Parathyroid adenoma (tissue), 2 donors: Measurements from ENCODE around the gene RNU6-7.

Source experiments
- H2AFZ ChIP-seq: fragments of 300-600 bp; sonication (generic); one replicate; pipeline ENCODE4 v1.7.0; 2017; ENCODE audit warnings: antibody characterized with exemption, mild to moderate bottlenecking
- H3K27ac ChIP-seq: fragments of 300-600 bp; sonication (generic); one replicate; pipeline ENCODE4 v1.7.0; 2017
- H3K27me3 ChIP-seq: fragments of 300-600 bp; sonication (generic); one replicate; pipeline ENCODE4 v1.7.0; 2017; ENCODE audit warnings: low read length; ENCODE audit not compliant: control insufficient read depth, insufficient read depth
- H3K36me3 ChIP-seq: fragments of 300-600 bp; sonication (generic); one replicate; pipeline ENCODE4 v1.7.0; 2017; ENCODE audit warnings: low read length; ENCODE audit not compliant: control insufficient read depth, insufficient read depth
- H3K4me1 ChIP-seq: fragments of 300-600 bp; sonication (generic); one replicate; pipeline ENCODE4 v1.7.0; 2017; ENCODE audit warnings: control low read depth
- H3K4me2 ChIP-seq: fragments of 300-600 bp; sonication (generic); one replicate; pipeline ENCODE4 v1.7.0; 2017; ENCODE audit warnings: low read length
- H3K4me3 ChIP-seq: fragments of 300-600 bp; sonication (generic); one replicate; pipeline ENCODE4 v1.7.0; 2017; ENCODE audit warnings: low read depth, low read length
- H3K79me2 ChIP-seq: fragments of 300-600 bp; sonication (generic); one replicate; pipeline ENCODE4 v1.7.0; 2017; ENCODE audit warnings: control low read depth
- H3K9ac ChIP-seq: fragments of 300-600 bp; sonication (generic); one replicate; pipeline ENCODE4 v1.7.0; 2017; ENCODE audit warnings: mild to moderate bottlenecking
- H3K9me3 ChIP-seq: fragments of 300-600 bp; sonication (generic); one replicate; pipeline ENCODE4 v1.7.0; 2017; ENCODE audit warnings: low read length; ENCODE audit not compliant: control insufficient read depth
- TF ChIP-seq, protein P1 (sequence below): fragments of 300-600 bp; sonication (generic); IDR thresholded peaks from one replicate; pipeline ENCODE4 v1.7.0; 2017; ENCODE audit warnings: antibody characterized with exemption, mild to moderate bottlenecking
- donor health status: primary hyperparathyroidism.

Gene RNU6-7

DNA sequence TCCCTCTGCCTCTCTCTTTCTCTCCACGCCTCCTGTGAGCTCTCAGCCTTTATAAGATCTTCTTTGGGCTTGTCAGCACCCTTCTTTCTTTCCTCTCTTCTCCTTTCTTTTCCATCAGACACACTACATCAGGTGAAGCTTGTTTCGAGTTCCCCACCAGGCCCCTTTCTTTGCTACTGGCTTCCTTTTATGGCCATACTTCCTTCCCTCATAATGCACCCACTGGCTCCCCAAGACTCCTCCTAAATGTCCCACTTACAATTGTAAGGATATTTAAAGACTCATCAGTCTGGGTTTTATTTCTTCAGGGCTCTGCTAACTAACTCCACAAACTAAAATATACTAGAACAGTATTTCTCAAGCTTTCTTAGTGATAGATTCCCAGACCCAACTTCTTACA is 4.7 kb downstream of the RNU6-7 start:
- Histone ChIP-seq H3K9ac (no peak overlapping the region), H2AFZ (peak overlapping the region; percentile 9), H3K4me1 (peaks cover 8% of the 10 kb centered on the region), H3K27me3 (no peaks in the 10 kb centered on the region), H3K9me3 (no peaks in the 10 kb centered on the region), H3K4me3 (no peak overlapping the region), H3K4me2 (no peak overlapping the region), H3K27ac (peak overlapping the region; percentile 13), H3K79me2 (no peaks in the 10 kb centered on the region), H3K36me3 (no peaks in the 10 kb centered on the region)
- TF ChIP-seq, protein P1, sequence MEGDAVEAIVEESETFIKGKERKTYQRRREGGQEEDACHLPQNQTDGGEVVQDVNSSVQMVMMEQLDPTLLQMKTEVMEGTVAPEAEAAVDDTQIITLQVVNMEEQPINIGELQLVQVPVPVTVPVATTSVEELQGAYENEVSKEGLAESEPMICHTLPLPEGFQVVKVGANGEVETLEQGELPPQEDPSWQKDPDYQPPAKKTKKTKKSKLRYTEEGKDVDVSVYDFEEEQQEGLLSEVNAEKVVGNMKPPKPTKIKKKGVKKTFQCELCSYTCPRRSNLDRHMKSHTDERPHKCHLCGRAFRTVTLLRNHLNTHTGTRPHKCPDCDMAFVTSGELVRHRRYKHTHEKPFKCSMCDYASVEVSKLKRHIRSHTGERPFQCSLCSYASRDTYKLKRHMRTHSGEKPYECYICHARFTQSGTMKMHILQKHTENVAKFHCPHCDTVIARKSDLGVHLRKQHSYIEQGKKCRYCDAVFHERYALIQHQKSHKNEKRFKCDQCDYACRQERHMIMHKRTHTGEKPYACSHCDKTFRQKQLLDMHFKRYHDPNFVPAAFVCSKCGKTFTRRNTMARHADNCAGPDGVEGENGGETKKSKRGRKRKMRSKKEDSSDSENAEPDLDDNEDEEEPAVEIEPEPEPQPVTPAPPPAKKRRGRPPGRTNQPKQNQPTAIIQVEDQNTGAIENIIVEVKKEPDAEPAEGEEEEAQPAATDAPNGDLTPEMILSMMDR: no peak

DNA sequence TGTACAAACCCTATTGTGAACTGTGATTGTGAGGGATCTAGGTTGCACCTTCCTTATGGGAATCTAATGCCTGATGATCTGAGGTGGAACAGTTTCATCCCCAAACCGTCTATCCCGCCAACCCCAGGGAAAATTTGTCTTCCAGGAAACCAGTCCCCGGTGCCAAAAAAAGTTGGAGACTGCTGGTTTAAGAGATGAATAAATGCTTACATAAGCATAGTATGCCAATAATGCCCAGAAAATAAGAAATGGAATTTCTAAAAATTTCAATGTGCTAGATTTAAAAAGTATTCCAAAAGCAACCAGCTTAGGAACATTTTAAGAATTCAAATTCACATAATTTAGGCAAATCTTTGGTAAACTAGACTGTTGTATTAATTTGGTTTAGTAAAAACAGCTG is 6.6 kb downstream of the RNU6-7 start:
- TF ChIP-seq, protein P1: no peak
- Histone ChIP-seq H3K27ac (no peak overlapping the region), H3K27me3 (no peaks in the 10 kb centered on the region), H2AFZ (peak overlapping the region; percentile 23), H3K4me3 (no peak overlapping the region), H3K9me3 (no peaks in the 10 kb centered on the region), H3K79me2 (no peaks in the 10 kb centered on the region), H3K36me3 (no peaks in the 10 kb centered on the region), H3K4me1 (peaks cover 3% of the 10 kb centered on the region), H3K4me2 (no peak overlapping the region), H3K9ac (no peak overlapping the region)

DNA sequence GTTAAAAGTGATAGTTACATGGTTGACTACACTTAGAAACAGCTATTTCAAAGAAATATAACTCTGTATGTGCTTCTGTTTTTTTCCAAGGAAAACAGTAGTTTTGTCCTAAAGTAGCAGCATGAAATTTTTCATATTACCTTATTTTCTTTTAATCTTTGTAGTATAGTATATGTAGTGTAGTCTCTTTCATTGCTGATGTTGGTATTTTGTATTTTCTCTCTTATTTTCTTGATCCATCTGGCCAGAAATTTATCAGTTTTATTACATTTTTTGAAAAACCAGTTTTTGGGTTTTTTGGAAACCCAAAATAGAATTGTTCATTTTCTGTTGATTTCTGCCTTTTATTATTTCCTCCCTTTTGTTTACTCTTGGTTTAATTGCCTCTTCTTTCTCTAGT is 7.6 kb downstream of the RNU6-7 start:
- Histone ChIP-seq H3K9ac (no peak overlapping the region), H3K27ac (no peak overlapping the region)

DNA sequence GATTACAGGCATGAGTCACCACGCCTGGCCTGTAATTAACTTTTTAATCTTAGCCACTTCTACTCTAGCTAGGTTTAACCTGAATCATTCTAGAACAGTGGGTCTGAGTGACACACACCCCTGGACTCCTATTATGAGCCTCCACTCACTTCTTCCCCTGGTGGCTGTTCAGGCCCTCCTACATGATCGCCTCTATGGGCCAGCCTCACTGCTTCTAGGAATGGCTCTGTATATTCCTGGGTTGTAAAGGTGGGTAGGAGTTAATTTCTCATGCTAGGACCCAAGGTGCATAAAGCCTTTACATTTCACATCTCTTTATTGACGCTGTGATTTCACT is 9.2 kb downstream of the RNU6-7 start:
- Histone ChIP-seq H3K36me3 (no peaks in the 10 kb centered on the region), H3K79me2 (no peaks in the 10 kb centered on the region), H3K4me1 (peaks cover 3% of the 10 kb centered on the region), H3K4me2 (no peak overlapping the region), H3K9ac (no peak overlapping the region), H3K27ac (no peak overlapping the region), H3K27me3 (no peaks in the 10 kb centered on the region), H3K9me3 (no peaks in the 10 kb centered on the region), H2AFZ (no peak overlapping the region), H3K4me3 (no peak overlapping the region)
- TF ChIP-seq, protein P1: no peak

More for the DNA sequence above, 7.6 kb downstream of the RNU6-7 start:
- Histone ChIP-seq H2AFZ (no peak overlapping the region), H3K9me3 (no peaks in the 10 kb centered on the region), H3K27me3 (no peaks in the 10 kb centered on the region), H3K36me3 (no peaks in the 10 kb centered on the region), H3K4me3 (no peak overlapping the region), H3K79me2 (no peaks in the 10 kb centered on the region), H3K4me1 (peaks cover 3% of the 10 kb centered on the region), H3K4me2 (no peak overlapping the region)
- TF ChIP-seq, protein P1: no peak

DNA sequence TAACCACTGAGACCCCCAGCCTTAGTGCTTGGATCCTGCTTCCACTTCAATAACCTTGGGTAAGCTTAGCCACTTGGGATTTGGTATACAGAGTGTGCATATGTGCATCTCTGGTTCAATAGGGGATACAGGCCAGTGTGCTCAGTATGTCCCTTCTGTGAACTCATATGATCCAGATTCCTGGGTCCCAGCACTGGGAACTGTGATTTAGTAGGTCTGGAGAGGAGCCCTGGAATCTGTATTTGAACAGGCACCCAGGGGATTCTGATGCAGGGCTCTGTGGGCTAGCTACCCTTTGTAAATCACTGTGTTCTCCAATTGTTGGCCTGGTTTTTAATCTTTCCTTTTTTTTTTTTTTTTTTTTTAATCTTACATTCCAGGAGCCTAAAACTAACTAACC is 11.0 kb downstream of the RNU6-7 start:
- H3K27me3 ChIP-seq: no peaks in the 10 kb centered on the region
- no peaks in the 10 kb centered on the region for H3K79me2 ChIP-seq
- no peak overlapping the region for H2AFZ ChIP-seq
- H3K9me3 ChIP-seq: no peaks in the 10 kb centered on the region
- H3K36me3 ChIP-seq: no peaks in the 10 kb centered on the region
- no peak overlapping the region for H3K9ac ChIP-seq
- no peak overlapping the region for H3K4me2 ChIP-seq
- no peak overlapping the region for H3K27ac ChIP-seq
- TF ChIP-seq, protein P1: no peak
- no peaks in the 10 kb centered on the region for H3K4me1 ChIP-seq
- no peak overlapping the region for H3K4me3 ChIP-seq
